ENCODE measurements around the gene ZDHHC11B. TPM values are rescaled to one million over a fixed set of nuclear protein-coding genes. Genes with fewer than 3 reads are reported as not detected.

ZDHHC11B gene
- total and polyA plus RNA-seq, 2 of the 13 experiments (the other 11 are each of a cell fraction or from before 2014, with no cell fraction given), result 0.11 to 0.12 TPM

DNA sequence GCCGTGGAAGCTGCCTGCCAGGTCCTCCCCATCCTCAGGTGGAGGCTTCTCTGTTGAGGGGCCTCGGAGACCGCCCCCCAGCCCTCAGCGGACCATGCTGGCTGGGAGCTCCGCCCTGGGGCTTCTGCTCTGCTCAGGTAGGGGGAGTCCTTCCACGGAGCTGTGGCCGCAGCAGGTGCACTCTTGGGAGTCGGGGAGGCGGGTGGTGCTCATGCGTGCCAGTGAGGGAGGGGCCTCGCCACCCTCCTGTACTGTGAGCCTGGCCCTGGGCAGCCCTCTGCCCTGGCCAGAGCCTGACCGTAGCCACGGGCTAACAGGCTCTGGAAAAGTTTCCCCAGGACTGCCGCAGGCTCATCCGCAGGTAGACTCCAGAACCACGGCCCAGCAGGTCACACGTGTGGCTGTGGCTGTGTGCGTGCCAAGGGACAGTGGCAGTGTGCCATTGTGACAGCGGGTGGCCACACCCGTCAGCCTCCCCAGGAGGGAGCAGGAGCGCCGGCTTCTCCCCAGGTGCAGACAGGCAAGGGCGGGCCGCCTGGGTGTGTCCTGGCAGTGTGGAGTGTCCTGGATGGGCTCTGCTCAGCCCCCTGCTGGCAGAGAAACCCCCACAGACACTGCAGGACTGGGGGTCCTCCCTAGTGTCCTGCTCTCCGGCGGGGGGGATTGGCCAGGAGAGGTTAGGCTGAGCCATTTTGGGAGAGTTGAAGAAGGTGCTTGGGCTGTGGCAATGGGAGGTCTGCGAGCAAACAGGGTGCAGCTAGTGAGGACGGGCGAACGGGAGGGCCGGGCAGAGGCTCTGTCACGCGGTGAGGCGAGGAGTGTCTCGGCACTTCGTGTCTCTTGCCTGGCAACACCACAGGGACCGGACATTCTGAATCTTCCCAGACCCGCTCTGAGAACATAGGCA, 120.8 kb downstream of the ZDHHC11B start (continued):
- no peak for TF ChIP-seq ZNF550 (CRISPR knock-in tag; IDR thresholded peaks at IDR 0.05; ENCODE audit: borderline replicate concordance)
- TF ChIP-seq ZNF572 (CRISPR knock-in tag; IDR thresholded peaks at IDR 0.05), result no peak
- TF ChIP-seq XBP1 (CRISPR knock-in tag; IDR thresholded peaks at IDR 0.05), result no peak

DNA sequence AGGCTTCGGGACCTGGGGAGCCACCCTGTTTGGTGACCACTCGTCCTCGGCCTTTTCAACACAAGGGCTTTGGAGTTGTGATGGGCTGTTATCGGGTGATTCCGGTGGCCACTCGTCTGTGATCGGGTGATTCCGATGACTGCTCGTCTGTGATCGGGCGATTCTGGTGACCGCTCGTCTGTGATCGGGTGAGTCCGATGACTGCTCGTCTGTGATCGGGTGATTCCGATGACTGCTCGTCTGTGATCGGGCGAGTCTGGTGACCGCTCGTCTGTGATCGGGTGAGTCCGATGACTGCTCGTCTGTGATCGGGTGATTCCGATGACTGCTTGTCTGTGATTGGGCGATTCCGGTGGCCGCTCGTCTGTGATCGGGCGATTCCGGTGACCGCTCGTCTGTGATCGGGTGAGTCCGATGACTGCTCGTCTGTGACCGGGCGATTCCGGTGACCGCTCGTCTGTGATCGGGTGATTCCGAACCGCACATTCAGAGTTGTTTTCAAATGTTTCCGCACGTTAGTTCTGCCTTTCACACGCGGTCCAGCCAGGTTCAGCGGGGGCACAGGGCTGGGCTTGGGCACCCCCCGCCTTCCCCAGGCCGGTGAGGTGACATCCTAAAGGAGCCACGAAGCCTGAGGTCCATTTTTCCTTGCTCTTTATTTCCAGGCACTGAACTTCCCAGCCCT, 121.6 kb downstream of the ZDHHC11B start:
- no peak for ATAC-seq
- no peak overlapping the region for H3K4me2 ChIP-seq (ENCODE audit: low read depth, low read length)
- no peaks in the 10 kb centered on the region for H3K79me2 ChIP-seq (ENCODE audit: insufficient read depth, low read length)
- in situ Hi-C loops (cut with HindIII; ENCODE audit: extremely low pct_ligation_motif_present, low pct_unique_long_range_greater_than_20kb) (no loop called here), intact Hi-C loops (cut with micrococcal nuclease; ENCODE audit: unreplicated experiment) (no loop called here)
- H3K27ac ChIP-seq (ENCODE audit: extremely low read length, insufficient read depth, low read length), result no peak overlapping the region
- ChIA-PET POLR2A (no interaction called here), CTCF (ENCODE audit: low intra/inter-chr PET ratio, low total read pairs) (no interaction called here)
- WGBS (ENCODE audit: low lambda C conversion rate), result 97% methylated on average over 53 of the region's 56 CpGs
- no peak overlapping the region for H2AFZ ChIP-seq (ENCODE audit: low read length)
- H3K27me3 ChIP-seq (ENCODE audit: control insufficient read depth in 1 of 2, insufficient read depth in 2 of 2, low read length in 2 of 2), result no peaks in the 10 kb centered on the region; a peak in 1 of 5 replicates
- H3K9ac ChIP-seq (ENCODE audit: insufficient read depth, low read depth, low read length), result no peak overlapping the region
- BruUV-seq (replicated peaks), result no TSS peak
- no peaks in the 10 kb centered on the region for H3K9me3 ChIP-seq (ENCODE audit: low read length)
- no peaks in the 10 kb centered on the region for H3K4me1 ChIP-seq (ENCODE audit: insufficient read depth, low read length)
- peaks cover 10 to 53% of the 10 kb centered on the region in 2 experiments for H3K36me3 ChIP-seq (replicated peaks in 1 of 2; ENCODE audit: control insufficient read depth in 1 of 2, insufficient read depth in 2 of 2, low read length in 2 of 2)
- H3K4me3 ChIP-seq (replicated peaks in 1 of 3; ENCODE audit: insufficient read depth in 1 of 3, low read depth in 2 of 3, low read length in 3 of 3), result no peak overlapping the region
- H4K20me1 ChIP-seq (ENCODE audit: insufficient read depth, low read length), result no peaks in the 10 kb centered on the region
- FAIRE-seq, result no peak
- no peak for DNase-seq (ENCODE audit: low spot score)
- TF ChIP-seq ZNF614 (CRISPR knock-in tag; IDR thresholded peaks at IDR 0.05; ENCODE audit: borderline replicate concordance) (no peak), PRPF4 (IDR thresholded peaks at IDR 0.05; ENCODE audit: low read depth, low read length, poor library complexity, severe bottlenecking) (peak; percentile 36)
- TF ChIP-seq, protein P1, sequence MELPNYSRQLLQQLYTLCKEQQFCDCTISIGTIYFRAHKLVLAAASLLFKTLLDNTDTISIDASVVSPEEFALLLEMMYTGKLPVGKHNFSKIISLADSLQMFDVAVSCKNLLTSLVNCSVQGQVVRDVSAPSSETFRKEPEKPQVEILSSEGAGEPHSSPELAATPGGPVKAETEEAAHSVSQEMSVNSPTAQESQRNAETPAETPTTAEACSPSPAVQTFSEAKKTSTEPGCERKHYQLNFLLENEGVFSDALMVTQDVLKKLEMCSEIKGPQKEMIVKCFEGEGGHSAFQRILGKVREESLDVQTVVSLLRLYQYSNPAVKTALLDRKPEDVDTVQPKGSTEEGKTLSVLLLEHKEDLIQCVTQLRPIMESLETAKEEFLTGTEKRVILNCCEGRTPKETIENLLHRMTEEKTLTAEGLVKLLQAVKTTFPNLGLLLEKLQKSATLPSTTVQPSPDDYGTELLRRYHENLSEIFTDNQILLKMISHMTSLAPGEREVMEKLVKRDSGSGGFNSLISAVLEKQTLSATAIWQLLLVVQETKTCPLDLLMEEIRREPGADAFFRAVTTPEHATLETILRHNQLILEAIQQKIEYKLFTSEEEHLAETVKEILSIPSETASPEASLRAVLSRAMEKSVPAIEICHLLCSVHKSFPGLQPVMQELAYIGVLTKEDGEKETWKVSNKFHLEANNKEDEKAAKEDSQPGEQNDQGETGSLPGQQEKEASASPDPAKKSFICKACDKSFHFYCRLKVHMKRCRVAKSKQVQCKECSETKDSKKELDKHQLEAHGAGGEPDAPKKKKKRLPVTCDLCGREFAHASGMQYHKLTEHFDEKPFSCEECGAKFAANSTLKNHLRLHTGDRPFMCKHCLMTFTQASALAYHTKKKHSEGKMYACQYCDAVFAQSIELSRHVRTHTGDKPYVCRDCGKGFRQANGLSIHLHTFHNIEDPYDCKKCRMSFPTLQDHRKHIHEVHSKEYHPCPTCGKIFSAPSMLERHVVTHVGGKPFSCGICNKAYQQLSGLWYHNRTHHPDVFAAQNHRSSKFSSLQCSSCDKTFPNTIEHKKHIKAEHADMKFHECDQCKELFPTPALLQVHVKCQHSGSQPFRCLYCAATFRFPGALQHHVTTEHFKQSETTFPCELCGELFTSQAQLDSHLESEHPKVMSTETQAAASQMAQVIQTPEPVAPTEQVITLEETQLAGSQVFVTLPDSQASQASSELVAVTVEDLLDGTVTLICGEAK (IDR thresholded peaks at IDR 0.05), result no peak
- TF ChIP-seq, protein P1 (CRISPR knock-in tag; IDR thresholded peaks at IDR 0.05), result no peak
